Osteoblast (primary cell): Measurements from ENCODE around the gene KCTD10. TPM values are rescaled to one million over a fixed set of nuclear protein-coding genes. Genes with fewer than 3 reads are reported as not detected.

Experiments
- DNase-seq: peaks from one replicate; pipeline ENCODE4 v3.0.0; 2011; ENCODE audit warnings: low spot score, mixed read lengths; ENCODE audit not compliant: insufficient read length; ENCODE audit errors: missing footprints
- H2AFZ ChIP-seq: 2 replicates; pipeline ENCODE4 v1.6.0; 2011; ENCODE audit warnings: mild to moderate bottlenecking, low read length
- H3K27ac ChIP-seq: 2 replicates; pipeline ENCODE4 v1.5.1; 2011; ENCODE audit warnings: mild to moderate bottlenecking, low read depth, low read length, moderate library complexity
- H3K27me3 ChIP-seq: 2 replicates; pipeline ENCODE4 v1.6.0; 2012; ENCODE audit warnings: mild to moderate bottlenecking, control low read depth, inconsistent platforms, low read length, moderate library complexity; ENCODE audit not compliant: insufficient read depth
- H3K36me3 ChIP-seq: 2 replicates; pipeline ENCODE4 v1.5.1; 2011; ENCODE audit warnings: mild to moderate bottlenecking, low read length, control low read depth, moderate library complexity; ENCODE audit not compliant: insufficient read depth
- H3K4me1 ChIP-seq: 2 replicates; pipeline ENCODE4 v1.5.1; 2011; ENCODE audit warnings: mild to moderate bottlenecking, low read length, control low read depth, moderate library complexity; ENCODE audit not compliant: insufficient read depth
- H3K4me2 ChIP-seq: 2 replicates; pipeline ENCODE4 v1.6.0; 2011; ENCODE audit warnings: mild to moderate bottlenecking, low read length; ENCODE audit not compliant: insufficient read depth
- H3K4me3 ChIP-seq: fragments of 200-600 bp; sonication (generic); 3 replicates; pipeline ENCODE4 v1.5.1; 2012; ENCODE audit warnings: mild to moderate bottlenecking, low read length, inconsistent platforms; ENCODE audit not compliant: insufficient read depth
- H3K79me2 ChIP-seq: 2 replicates; pipeline ENCODE4 v1.6.0; 2012; ENCODE audit warnings: mild to moderate bottlenecking, low read length, control low read depth, inconsistent platforms; ENCODE audit not compliant: insufficient read depth
- H3K9me3 ChIP-seq: 2 replicates; pipeline ENCODE4 v1.5.1; 2011; ENCODE audit warnings: low read depth, low read length, control low read depth
- H4K20me1 ChIP-seq: 2 replicates; pipeline ENCODE4 v1.6.0; 2012; ENCODE audit warnings: mild to moderate bottlenecking, low read length, control low read depth; ENCODE audit not compliant: insufficient read depth
- total RNA-seq: library from RNA; depleted of rRNA; stranded (reverse); fragments of >200 nt; gene quantifications from 2 replicates; pipeline ENCODE4 v1.2.3, GENCODE V29; 2012
- TF ChIP-seq, protein P1 (sequence below): IDR thresholded peaks from 2 replicates; pipeline ENCODE4 v1.5.1; 2011; ENCODE audit warnings: mild to moderate bottlenecking, low read depth, low read length, moderate library complexity; ENCODE audit errors: extremely low read depth

KCTD10 gene
- total RNA-seq, 1 donor: 102 TPM

DNA sequence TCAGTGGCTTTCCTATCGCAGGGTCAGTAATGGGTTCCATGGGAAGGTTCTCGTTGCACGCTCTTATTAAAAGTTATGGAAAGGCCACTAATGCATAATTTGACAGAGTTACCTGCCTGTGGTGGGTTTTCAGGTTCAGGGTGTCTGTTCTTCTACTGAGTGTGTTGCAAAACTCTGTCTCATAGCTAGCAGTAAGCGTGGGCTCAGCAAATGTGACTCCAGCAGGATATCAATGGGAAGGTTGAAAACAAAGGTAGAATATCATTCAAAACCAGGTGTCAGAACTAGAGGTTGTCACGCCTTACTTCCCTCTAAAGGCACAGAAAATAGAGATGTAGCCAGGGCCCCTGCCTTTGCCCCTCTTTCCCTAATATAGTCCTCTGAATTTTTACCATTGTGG lies 25.2 kb upstream of the KCTD10 start:
- H3K79me2 ChIP-seq: no peaks in the 10 kb centered on the region
- no peaks in the 10 kb centered on the region for H4K20me1 ChIP-seq
- no peaks in the 10 kb centered on the region for H3K4me1 ChIP-seq
- no peak overlapping the region for H3K27ac ChIP-seq
- no peak overlapping the region for H2AFZ ChIP-seq
- TF ChIP-seq, protein P1, sequence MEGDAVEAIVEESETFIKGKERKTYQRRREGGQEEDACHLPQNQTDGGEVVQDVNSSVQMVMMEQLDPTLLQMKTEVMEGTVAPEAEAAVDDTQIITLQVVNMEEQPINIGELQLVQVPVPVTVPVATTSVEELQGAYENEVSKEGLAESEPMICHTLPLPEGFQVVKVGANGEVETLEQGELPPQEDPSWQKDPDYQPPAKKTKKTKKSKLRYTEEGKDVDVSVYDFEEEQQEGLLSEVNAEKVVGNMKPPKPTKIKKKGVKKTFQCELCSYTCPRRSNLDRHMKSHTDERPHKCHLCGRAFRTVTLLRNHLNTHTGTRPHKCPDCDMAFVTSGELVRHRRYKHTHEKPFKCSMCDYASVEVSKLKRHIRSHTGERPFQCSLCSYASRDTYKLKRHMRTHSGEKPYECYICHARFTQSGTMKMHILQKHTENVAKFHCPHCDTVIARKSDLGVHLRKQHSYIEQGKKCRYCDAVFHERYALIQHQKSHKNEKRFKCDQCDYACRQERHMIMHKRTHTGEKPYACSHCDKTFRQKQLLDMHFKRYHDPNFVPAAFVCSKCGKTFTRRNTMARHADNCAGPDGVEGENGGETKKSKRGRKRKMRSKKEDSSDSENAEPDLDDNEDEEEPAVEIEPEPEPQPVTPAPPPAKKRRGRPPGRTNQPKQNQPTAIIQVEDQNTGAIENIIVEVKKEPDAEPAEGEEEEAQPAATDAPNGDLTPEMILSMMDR: no peak
- peaks cover 84% of the 10 kb centered on the region for H3K36me3 ChIP-seq
- DNase-seq: no peak
- H3K4me2 ChIP-seq: no peak overlapping the region
- H3K4me3 ChIP-seq: no peak overlapping the region
- H3K27me3 ChIP-seq: no peaks in the 10 kb centered on the region
- H3K9me3 ChIP-seq: no peaks in the 10 kb centered on the region

DNA sequence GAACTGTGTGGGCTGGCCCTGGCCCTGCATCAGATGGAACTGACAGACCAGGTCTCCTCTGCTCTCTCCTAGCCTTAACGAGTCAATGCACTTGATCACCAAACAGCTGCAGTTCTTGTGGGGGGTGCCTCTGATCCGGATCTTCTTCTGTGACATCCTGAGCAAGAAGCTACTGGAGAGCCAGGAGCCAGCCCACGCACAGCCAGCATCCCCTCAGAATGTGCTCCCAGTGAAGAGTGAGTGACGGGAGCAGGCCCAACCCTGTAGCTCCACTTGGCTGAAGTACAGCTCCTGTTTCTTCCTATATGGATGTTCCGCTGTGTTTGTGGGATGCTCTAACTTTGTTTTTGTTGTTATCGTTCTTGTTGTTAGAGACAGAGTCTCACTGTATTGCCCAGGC lies 24.2 kb upstream of the KCTD10 start:
- Histone ChIP-seq H3K36me3 (peaks cover 76% of the 10 kb centered on the region), H3K9me3 (no peaks in the 10 kb centered on the region)

DNA sequence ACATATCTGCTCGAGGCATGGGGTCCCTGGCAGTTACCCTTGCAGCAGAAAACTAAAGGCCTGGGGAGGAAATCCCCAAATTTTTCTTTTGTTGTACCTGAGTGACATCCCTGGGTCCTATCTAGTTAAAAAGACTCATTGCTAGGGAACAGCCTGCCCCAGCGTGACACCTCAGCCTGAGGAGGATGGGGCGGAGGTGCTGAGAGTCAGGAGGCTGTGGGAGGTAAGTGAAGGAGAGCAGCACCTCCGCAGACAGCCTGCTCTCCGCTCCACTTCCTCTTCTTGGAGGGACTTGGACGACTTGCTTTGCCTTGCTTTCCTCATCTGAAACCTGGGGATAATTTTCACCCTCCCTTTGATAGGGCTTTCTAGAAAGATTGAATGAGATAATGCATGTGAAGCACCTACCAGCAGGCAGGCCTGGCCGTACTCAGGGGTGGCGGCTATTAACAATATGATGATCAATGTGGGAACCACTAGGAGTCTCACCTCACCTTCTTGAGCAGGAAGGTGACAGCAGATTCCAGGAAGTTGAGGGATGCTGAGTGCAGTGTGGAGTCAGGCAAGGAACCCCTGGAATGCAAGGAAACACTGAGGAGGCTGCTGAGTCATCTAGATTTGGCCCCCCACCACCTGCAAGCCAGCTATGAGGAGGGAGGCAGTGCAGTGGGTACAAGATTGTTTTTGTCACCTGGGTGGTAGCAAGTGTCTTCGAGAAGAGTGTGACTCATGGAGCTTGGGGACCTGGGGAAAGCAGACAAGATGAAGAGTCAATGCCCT lies 23.5 kb upstream of the KCTD10 start:
- Histone ChIP-seq H3K27me3 (no peaks in the 10 kb centered on the region), H3K27ac (no peak overlapping the region), H3K79me2 (no peaks in the 10 kb centered on the region), H3K4me3 (no peak overlapping the region), H3K36me3 (peaks cover 70% of the 10 kb centered on the region), H3K4me2 (no peak overlapping the region), H4K20me1 (no peaks in the 10 kb centered on the region), H3K9me3 (no peaks in the 10 kb centered on the region), H2AFZ (no peak overlapping the region), H3K4me1 (no peaks in the 10 kb centered on the region)
- no peak for DNase-seq
- TF ChIP-seq, protein P1: no peak

More for the DNA sequence above, 24.2 kb upstream of the KCTD10 start:
- Histone ChIP-seq H3K27me3 (no peaks in the 10 kb centered on the region), H3K4me2 (no peak overlapping the region), H3K4me1 (no peaks in the 10 kb centered on the region), H2AFZ (no peak overlapping the region), H3K79me2 (no peaks in the 10 kb centered on the region), H3K27ac (no peak overlapping the region), H3K4me3 (no peak overlapping the region), H4K20me1 (no peaks in the 10 kb centered on the region)
- TF ChIP-seq, protein P1: no peak
- DNase-seq: no peak

DNA sequence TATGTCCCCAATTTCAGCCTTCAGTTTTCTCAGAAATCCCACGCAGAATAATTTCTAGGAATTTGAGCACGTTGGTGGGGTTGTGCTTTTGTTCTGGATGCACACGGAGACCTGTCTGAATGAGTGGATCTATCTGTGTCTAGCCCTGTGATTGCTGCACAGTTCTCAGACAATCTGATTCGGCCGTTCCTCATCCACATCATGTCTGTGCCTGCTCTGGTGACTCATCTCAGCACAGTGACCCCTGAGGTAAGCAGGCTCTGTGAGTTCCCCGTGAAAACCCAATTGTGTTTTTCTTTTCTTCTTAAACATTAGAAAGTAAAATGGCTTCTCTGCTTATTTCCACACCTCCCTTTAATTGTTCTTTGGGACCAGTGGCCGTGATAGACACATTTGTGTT lies 20.6 kb upstream of the KCTD10 start:
- Histone ChIP-seq H3K79me2 (no peaks in the 10 kb centered on the region), H3K9me3 (no peaks in the 10 kb centered on the region), H3K4me1 (no peaks in the 10 kb centered on the region), H2AFZ (no peak overlapping the region), H3K27ac (no peak overlapping the region), H3K27me3 (no peaks in the 10 kb centered on the region), H4K20me1 (no peaks in the 10 kb centered on the region), H3K36me3 (peaks cover 51% of the 10 kb centered on the region), H3K4me2 (no peak overlapping the region), H3K4me3 (no peak overlapping the region)
- DNase-seq: no peak
- TF ChIP-seq, protein P1: no peak
